Stimulated activated CD4-positive, alpha-beta T cell treated with anti-CD3 and anti-CD28 coated beads, TNF-alpha, amount 100 ng/mL, for 4 hours (primary cell): ENCODE data around the gene YBEY.
"Not testable (repeated sequence)": the region's sequence is repeated elsewhere in the genome, so short reads cannot be mapped to it uniquely, and the experiment has no call there.

Experiments
- DNase-seq, 3 experiments: peaks; one replicate each; pipeline ENCODE4 v3.0.0-alpha.2; 2020; ENCODE audit warnings: low read depth in 3 of 3

Gene YBEY

GRCh38 chr21:46304437-46304836, 18.3 kb downstream of the YBEY start:
- no peak for DNase-seq

- no peak for DNase-seq
These were observed 18.8 kb downstream of the YBEY start for GRCh38 chr21:46304955-46305354.

GRCh38 chr21:46307625-46308024, 21.5 kb downstream of the YBEY start:
- no peak for DNase-seq

GRCh38 chr21:46308431-46308830, 22.3 kb downstream of the YBEY start:
- no peak for DNase-seq

GRCh38 chr21:46310260-46310659, 24.1 kb downstream of the YBEY start:
- DNase-seq, result not testable (repeated sequence)

GRCh38 chr21:46311568-46311967, 25.4 kb downstream of the YBEY start:
- no peak for DNase-seq

- DNase-seq, result no peak
These were observed 26.8 kb downstream of the YBEY start for GRCh38 chr21:46312949-46313348.

- no peak for DNase-seq
These were observed 28.4 kb downstream of the YBEY start for GRCh38 chr21:46314441-46315020.

GRCh38 chr21:46316708-46317324, 30.7 kb downstream of the YBEY start:
- no peak for DNase-seq

GRCh38 chr21:46317710-46318463, 31.7 kb downstream of the YBEY start:
- no peak for DNase-seq

- DNase-seq, result no peak
These were observed 32.3 kb downstream of the YBEY start for GRCh38 chr21:46318464-46318845.

GRCh38 chr21:46319186-46319585, 33.0 kb downstream of the YBEY start:
- DNase-seq, result no peak

- no peak for DNase-seq
These were observed 34.2 kb downstream of the YBEY start for GRCh38 chr21:46320331-46320801.

GRCh38 chr21:46322351-46323226, 36.4 kb downstream of the YBEY start:
- no peak for DNase-seq

- DNase-seq, result no peak
These were observed 37.1 kb downstream of the YBEY start for GRCh38 chr21:46323227-46323709.

GRCh38 chr21:46323710-46324389, 37.7 kb downstream of the YBEY start, which contains the start of the genes C21orf58 and PCNT:
TSS of gene C21orf58 (minus strand) at chr21:46323870. CDS start at chr21:46322738, 1,132 bp downstream.
TSS of gene PCNT (plus strand) at chr21:46324156. CDS start at chr21:46324229, 73 bp downstream.
- DNase-seq, result peak; percentile 95

GRCh38 chr21:46324390-46325072, 38.4 kb downstream of the YBEY start:
- peak; percentile 78 to 88 (median 82) for DNase-seq

- DNase-seq, result peak in 1 of 3 experiments; percentile 14
These were observed 39.2 kb downstream of the YBEY start for GRCh38 chr21:46325073-46325912.

GRCh38 chr21:46326110-46326703, 40.1 kb downstream of the YBEY start:
- no peak for DNase-seq
